Measurements from ENCODE around the gene KCNG4.

KCNG4 gene

DNA sequence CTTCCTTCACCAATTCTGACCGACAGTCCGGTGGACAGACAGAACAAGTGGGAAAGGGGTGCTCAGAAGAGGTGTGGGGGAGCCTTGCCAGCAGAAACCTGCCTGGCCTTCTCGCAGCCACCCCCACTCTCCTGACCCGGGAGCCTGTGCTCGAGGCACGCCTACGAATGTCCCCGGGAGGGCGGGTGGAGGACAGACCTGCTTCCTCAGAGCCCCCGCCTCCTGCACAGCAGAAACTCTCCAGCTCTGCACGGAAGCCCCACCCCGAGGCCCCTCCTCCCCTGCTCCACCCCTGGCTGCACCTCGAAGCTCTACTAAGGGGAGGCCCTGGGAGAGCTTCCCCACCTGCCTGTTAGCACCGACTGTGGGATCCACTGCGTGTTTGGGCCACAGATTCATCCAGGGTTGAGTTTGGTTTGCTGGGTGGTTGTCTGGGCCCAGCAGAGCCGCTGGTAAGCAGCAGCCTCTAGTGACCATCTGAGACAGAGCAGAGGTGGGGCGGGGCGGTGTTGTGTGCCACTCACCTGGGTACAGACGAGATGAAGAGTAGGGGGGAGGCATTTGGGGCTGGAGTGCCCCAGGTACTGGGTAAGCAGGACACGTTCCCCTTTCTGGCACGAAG lies 59.2 kb downstream of the KCNG4 start:
- no peak for DNase-seq

- DNase-seq, result no peak
These were observed 60.0 kb downstream of the KCNG4 start for GRCh38 chr16:84179612-84180320.

- no peak for DNase-seq
These were observed 60.8 kb downstream of the KCNG4 start for GRCh38 chr16:84178892-84179611.

DNA sequence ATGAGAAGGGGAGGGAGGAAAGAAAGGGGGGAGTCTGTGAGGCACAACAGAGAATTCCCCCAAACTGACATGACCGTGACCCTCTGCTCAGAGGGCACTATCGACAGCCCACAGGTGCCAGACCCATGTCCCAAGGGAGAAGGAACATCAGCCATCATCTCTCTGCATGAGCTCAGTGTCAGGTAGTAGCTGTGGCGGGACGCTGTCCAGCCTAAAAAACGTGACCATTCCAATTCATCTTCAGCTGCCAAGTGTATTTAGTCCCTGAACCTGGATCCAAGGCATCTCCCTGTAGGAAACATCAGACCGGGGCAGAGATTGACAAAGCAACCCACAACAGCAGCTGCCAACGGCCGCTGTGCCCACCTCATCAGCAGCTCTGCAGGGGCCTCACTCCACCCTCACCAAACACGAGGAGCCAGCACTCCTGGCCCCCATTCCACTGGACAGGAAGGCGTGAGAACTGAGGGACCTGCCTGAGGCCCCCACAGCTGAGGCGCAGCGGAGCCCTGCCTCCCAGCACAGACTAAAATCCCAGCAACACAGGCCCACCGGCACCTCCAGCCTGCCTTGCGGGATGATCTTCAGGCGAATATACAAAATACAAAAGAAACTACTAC lies 61.6 kb downstream of the KCNG4 start:
- DNase-seq, result no peak

- no peak for DNase-seq
These were observed 62.1 kb downstream of the KCNG4 start for GRCh38 chr16:84177741-84178073.

- DNase-seq, result no peak
These were observed 63.4 kb downstream of the KCNG4 start for GRCh38 chr16:84176192-84177053.

- no peak for DNase-seq
These were observed 64.3 kb downstream of the KCNG4 start for GRCh38 chr16:84175350-84176081.

GRCh38 chr16:84174396-84174795 lies 65.4 kb downstream of the KCNG4 start:
- no peak for DNase-seq

DNA sequence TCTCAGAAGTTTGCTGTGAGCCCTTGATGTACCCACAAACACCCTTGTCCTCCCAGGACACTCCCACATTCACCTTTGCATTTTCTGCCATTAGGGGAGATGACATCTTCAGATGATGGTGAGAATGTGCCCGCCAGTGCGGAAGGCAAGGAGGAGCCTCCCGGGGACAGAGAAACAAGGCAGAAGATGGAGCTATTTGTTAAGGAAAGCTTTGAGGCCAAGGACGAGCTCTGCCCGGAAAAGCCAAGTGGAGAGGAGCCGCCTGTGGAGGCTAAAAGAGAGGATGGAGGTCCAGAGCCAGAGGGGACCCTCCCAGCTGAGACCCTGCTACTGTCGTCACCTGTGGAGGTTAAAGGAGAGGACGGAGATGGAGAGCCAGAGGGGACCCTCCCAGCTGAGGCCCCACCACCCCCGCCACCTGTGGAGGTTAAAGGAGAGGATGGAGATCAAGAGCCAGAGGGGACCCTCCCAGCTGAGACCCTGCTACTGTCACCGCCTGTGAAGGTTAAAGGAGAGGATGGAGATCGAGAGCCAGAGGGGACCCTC lies 70.0 kb downstream of the KCNG4 start:
- DNase-seq, result no peak

Data from CD4-positive, alpha-beta T cell treated with Interleukin-12 subunit alpha and Interleukin-12 subunit beta, for 1 hour (primary cell).